OCI-M1 (cell line): ENCODE data around the gene LAMB3.

Source experiments
- DNase-seq: peaks from one replicate; lab custom pipeline; 2025; lab: John Stamatoyannopoulos, UW

The LAMB3 gene

GRCh38 chr1:209595599-209596285 lies 56.5 kb downstream of the LAMB3 start:
- DNase-seq: no peak

- no peak for DNase-seq
Measured at GRCh38 chr1:209595028-209595427, 57.2 kb downstream of the LAMB3 start.

DNA sequence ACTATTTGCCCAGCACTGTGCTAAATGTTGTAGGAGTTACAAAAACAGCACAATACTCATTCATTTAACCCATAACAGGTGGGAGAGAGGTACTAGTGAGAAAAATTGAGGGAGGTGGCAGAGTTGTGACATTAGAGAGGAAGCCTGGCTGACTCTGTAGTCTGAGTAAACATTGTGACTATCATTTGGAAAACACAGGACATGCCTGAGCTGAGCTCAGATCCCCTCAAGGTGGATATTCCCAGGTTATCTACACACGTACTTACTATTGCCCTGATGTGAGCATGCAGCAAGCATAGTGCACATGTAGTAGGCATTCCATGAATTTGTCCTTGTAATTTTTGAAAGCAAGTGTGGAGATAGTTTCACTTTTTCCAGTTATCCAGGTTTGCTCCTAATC lies 57.8 kb downstream of the LAMB3 start:
- no peak for DNase-seq

DNA sequence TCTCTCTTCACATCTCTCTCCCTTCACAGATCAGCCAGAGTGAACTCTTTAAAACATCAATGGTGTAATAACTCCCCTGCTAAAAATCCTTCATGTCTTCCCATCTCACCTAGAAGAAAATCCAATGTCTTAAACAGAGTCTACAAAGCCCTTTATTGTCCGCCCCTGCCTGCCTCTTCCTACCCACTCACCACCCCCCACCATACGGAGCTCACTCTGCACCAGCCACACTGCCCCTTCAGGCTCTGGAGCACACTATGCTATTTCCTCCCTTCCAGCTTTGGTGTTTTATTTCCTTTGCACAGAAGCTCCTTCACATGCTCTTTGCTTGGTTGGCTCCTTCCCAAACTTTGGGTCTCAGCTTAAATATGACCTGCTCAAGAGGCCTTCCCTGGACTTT lies 58.5 kb downstream of the LAMB3 start:
- no peak for DNase-seq

- no peak for DNase-seq
Measured at GRCh38 chr1:209590405-209590804, 61.8 kb downstream of the LAMB3 start.

GRCh38 chr1:209589863-209590262 lies 62.4 kb downstream of the LAMB3 start:
- no peak for DNase-seq

DNA sequence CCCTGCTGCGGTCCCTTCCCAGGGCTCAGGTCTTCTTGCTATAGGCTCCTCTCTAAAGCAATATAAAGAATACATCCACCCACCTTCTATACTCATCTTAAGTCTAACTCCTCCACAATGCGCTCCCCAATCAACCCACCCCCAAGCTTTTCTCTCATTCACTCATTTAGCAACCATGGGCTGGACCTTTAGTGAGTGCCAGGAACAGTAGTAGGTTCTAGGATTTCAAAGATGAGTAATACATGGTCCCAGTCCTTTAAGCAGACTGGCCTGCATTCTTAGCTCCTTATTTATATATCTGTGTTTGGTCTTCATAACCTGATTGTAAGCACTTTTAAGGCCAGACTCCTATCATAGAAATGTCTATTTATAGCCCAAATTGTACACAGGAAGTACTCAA lies 62.8 kb downstream of the LAMB3 start:
- no peak for DNase-seq

GRCh38 chr1:209587789-209588188 lies 64.4 kb downstream of the LAMB3 start:
- DNase-seq: no peak

- no peak for DNase-seq
Measured at GRCh38 chr1:209586221-209586740, 65.9 kb downstream of the LAMB3 start.

DNA sequence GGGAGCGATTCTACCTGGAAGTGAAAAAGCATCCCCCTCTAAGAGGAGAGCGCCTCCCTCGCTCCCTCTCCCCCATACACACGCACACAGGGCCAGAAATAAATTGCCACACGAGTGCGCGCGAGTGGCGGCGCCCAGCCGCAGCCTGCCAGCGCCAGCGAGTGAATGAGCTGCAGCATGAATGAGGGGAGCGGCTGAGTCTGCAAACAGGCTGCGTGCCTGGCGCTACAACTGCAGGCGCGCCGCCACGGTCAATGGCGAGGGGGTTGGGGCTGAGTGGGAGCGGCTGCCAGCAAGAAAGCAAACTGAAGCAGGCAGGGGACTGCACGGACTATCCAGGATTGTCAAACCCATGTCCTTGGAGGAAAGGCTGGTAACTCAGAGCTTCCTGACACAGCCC lies 66.6 kb downstream of the LAMB3 start:
- no peak for DNase-seq

DNA sequence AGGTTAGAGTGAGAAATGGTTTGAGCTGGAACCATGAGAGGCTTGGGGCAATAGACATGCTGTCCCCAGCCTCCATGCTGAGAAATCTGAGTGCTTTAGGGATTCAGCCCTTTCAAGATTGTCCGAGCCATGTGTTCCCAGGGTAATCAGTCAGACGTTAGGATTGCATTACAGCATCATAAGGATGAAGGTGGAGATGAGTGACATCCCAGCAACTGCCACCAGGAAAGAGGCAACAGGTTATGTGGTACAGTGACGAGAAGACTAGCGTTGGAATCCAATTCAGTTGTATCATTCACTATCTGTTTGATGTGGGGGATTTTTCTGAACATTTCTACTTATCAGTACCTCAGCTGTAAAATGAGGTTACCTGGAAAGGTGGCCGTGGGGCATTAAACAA lies 67.0 kb downstream of the LAMB3 start:
- no peak for DNase-seq

DNA sequence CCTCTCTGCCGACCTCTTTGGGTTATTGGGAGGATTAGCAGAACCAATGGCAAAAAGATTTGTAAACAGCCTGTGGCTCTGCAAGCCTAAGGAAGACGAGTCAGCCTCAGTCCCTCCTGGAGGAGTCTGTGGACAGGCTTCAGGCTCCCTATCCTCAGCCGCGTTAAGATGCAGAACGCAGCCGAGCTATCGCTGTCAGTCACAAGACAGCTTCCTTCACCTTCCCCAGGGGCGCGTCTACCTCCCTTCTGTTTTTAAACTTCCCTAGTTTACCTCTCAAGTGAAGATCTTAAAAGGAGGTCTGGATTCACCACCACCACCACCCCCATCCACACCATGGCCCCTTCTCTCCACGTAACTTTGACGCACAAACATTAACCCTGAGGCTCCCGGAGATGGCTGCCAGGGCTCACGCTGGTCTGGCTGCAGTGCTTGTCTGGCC lies 68.0 kb downstream of the LAMB3 start:
- DNase-seq: no peak

- no peak for DNase-seq
Measured at GRCh38 chr1:209583408-209583807, 68.8 kb downstream of the LAMB3 start, which contains the start of gene CAMK1G. TSS of gene CAMK1G (plus strand) at chr1:209583714. CDS start at chr1:209594984, 11,270 bp downstream.

- DNase-seq: no peak
Measured at GRCh38 chr1:209580577-209580976, 71.6 kb downstream of the LAMB3 start.

GRCh38 chr1:209577346-209577745 lies 74.9 kb downstream of the LAMB3 start:
- no peak for DNase-seq

- peak; percentile 80 for DNase-seq
Measured at GRCh38 chr1:209576392-209577197, 75.6 kb downstream of the LAMB3 start.

DNA sequence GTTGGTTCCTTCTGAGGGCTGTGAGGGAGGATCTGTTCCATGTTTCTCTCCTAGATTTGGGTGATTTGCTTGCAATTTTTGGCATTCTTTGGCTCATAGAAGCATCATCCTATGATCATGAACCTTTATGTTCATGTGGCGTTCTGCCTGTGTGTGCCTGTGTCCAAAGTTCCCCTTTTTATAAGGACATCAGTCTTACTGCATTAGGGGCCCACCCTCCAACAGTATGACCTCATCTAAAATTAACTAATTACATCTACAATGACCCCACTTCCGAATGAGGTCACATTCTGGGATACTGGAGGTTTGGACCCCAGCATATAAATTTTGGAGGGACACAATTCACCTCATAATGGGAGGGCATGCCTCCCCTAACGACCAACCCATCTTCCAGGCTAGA lies 81.5 kb downstream of the LAMB3 start:
- no peak for DNase-seq

DNA sequence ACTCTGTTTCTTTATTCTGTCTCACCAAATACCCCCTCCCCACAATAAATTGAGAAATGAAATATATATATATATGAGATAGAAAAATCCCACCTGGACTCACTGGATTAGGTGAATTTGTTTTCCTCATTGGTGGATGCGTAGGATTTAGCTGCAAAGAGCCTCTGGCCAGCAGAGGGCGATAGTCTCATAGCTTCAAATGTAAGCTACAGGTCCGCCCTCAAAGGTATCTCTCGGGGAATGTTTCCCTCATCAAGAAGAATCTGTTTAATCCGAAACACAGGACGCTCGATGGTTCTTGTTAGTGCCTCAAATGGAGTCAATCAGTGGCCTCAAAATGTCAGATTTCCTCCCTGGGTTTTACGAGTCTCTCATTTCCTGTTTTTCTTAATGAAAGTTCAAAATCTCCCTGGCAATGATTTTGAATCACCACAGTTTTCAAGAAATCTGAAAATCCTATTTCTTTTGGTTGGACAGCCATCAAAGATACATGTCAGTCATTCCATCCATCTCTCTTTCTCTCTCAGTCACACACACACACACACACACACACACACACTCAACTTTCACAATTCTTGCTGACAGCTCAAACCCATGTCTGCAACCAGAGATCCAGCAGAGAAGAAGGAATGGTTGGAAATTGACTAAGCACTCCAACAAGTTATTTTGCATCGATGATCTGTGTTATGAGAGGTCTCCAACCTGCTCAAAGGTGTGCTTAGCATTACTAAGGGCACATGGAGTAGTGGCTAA lies 82.6 kb downstream of the LAMB3 start:
- peak; percentile 84 for DNase-seq

GRCh38 chr1:209567698-209568175 lies 84.5 kb downstream of the LAMB3 start:
- no peak for DNase-seq

- peak; percentile 87 for DNase-seq
Measured at GRCh38 chr1:209565759-209566678, 86.2 kb downstream of the LAMB3 start.
